Gastroesophageal sphincter (tissue), 4 donors: ENCODE data around the gene SCAP. TPM values are rescaled to one million over a fixed set of nuclear protein-coding genes. Genes with fewer than 3 reads are reported as not detected.

Experiments used
- ATAC-seq: fragments of 150-250 bp; one replicate; pipeline ENCODE4 v1.9.1; 2016; ENCODE audit warnings: mild to moderate bottlenecking, moderate library complexity
- H3K27ac ChIP-seq, 4 donors: fragments of 200-600 bp; sonication (generic) in 3 of 4; 1 replicate in 3 of 4; 2 replicates in 1 of 4; pipeline ENCODE4 v1.5.1; 2016 to 2019
- H3K27me3 ChIP-seq: fragments of 200-600 bp; sonication (generic); one replicate; pipeline ENCODE4 v1.5.1; 2019
- H3K36me3 ChIP-seq, 2 donors: fragments of 200-600 bp; sonication (generic); one replicate each; pipeline ENCODE4 v1.5.1; 2019; ENCODE audit warnings: control low read depth in 1 of 2
- H3K4me1 ChIP-seq, 3 donors: fragments of 200-600 bp; sonication (generic); 1 replicate in 2 of 3; 2 replicates in 1 of 3; pipeline ENCODE4 v1.5.1; 2016 to 2019; ENCODE audit warnings: control low read depth in 2 of 3
- H3K4me3 ChIP-seq, 2 donors: fragments of 200-600 bp; sonication (generic); one replicate each; pipeline ENCODE4 v1.5.1; 2019; ENCODE audit warnings: mild to moderate bottlenecking in 1 of 2, moderate library complexity in 1 of 2
- H3K9me3 ChIP-seq, 3 donors: fragments of 200-600 bp; sonication (generic); one replicate each; pipeline ENCODE4 v1.5.1; 2017 to 2019; ENCODE audit warnings: control low read depth in 2 of 3
- CTCF ChIP-seq, 4 experiments: fragments of 200-600 bp in 2 of 4; fragments of 450-650 bp in 2 of 4; sonication (generic) in 1 of 4; IDR thresholded peaks; one replicate each; pipeline ENCODE4 v1.5.1; 2017 to 2019; ENCODE audit warnings: antibody characterized with exemption in 4 of 4, mild to moderate bottlenecking in 2 of 4, moderate library complexity in 2 of 4
- EP300 ChIP-seq: sonication (generic); formaldehyde crosslinking; IDR thresholded peaks from one replicate; pipeline ENCODE4 v1.6.1; 2017; ENCODE audit warnings: antibody characterized with exemption, mild to moderate bottlenecking
- POLR2A ChIP-seq, 2 donors: fragments of 450-650 bp; IDR thresholded peaks; one replicate each; pipeline ENCODE4 v1.6.1; 2017; ENCODE audit warnings: antibody characterized with exemption in 2 of 2, mild to moderate bottlenecking in 2 of 2, moderate library complexity in 1 of 2
- POLR2AphosphoS5 ChIP-seq: sonication (generic); formaldehyde crosslinking; IDR thresholded peaks from one replicate; pipeline ENCODE4 v1.6.1; 2017; ENCODE audit warnings: antibody characterized with exemption
- WGBS, 2 donors: methylation state at CpG; one replicate each; pipeline ENCODE4 v1.1.5; 2018; ENCODE audit warnings: low coverage in 1 of 2; 5-methylcytosine and 5-hydroxymethylcytosine counted together
- total RNA-seq, 4 donors: library from RNA; depleted of rRNA; stranded (reverse); fragments of >200 nt; gene quantifications; one replicate each; pipeline ENCODE4 v1.1.0, GENCODE V29; 2016

Gene SCAP
- total RNA-seq, 4 donors from 2014 or later, result 58.8 to 93.5 (median 71.5) TPM

GRCh38 chr3:47407896-47408838 is 67.6 kb downstream of the SCAP start:
- no peak for ATAC-seq
- Histone ChIP-seq H3K4me1 (peaks cover 6 to 27% (median 16%) of the 10 kb centered on the region in 3 donors), H3K27me3 (no peaks in the 10 kb centered on the region), H3K9me3 (no peaks in the 10 kb centered on the region), H3K4me3 (no peak overlapping the region), H3K36me3 (peaks cover 0 to 76% of the 10 kb centered on the region in 2 donors), H3K27ac (no peak overlapping the region)
- WGBS, 2 donors, result 57% methylated on average over 1 of the region's 18 CpGs; no CpG with 5 or more reads in 1 of the 2 donors
- no peak for TF ChIP-seq CTCF (IDR thresholded peaks at IDR 0.05)
- no peak for TF ChIP-seq POLR2A (IDR thresholded peaks at IDR 0.05)
- no peak for TF ChIP-seq EP300
- no peak for TF ChIP-seq POLR2AphosphoS5

GRCh38 chr3:47407237-47407636 is 68.5 kb downstream of the SCAP start:
- Histone ChIP-seq H3K36me3 (peaks cover 0 to 74% of the 10 kb centered on the region in 2 donors), H3K27ac (no peak overlapping the region), H3K9me3 (no peaks in the 10 kb centered on the region), H3K4me1 (peaks cover 6 to 27% (median 16%) of the 10 kb centered on the region in 3 donors), H3K4me3 (no peak overlapping the region), H3K27me3 (no peaks in the 10 kb centered on the region)
- WGBS, 2 donors, result 100% methylated on average over 3 of the region's 7 CpGs; no CpG with 5 or more reads in 1 of the 2 donors
- TF ChIP-seq POLR2A (IDR thresholded peaks at IDR 0.05) (no peak), POLR2AphosphoS5 (no peak), EP300 (no peak), CTCF (IDR thresholded peaks at IDR 0.05) (no peak)
- no peak for ATAC-seq

GRCh38 chr3:47406762-47407149 is 69.0 kb downstream of the SCAP start:
- Histone ChIP-seq H3K9me3 (no peaks in the 10 kb centered on the region), H3K27me3 (no peaks in the 10 kb centered on the region), H3K4me1 (peaks cover 6 to 27% (median 16%) of the 10 kb centered on the region in 3 donors), H3K4me3 (no peak overlapping the region), H3K27ac (peak overlapping the region in 1 of 4 donors; percentile 10), H3K36me3 (peaks cover 0 to 74% of the 10 kb centered on the region in 2 donors)
- ATAC-seq, result no peak
- no CpG with 5 or more reads among the region's 9 CpGs for WGBS, 2 donors
- no peak for TF ChIP-seq POLR2AphosphoS5
- no peak for TF ChIP-seq EP300
- no peak for TF ChIP-seq POLR2A (IDR thresholded peaks at IDR 0.05)
- no peak for TF ChIP-seq CTCF (IDR thresholded peaks at IDR 0.05)

GRCh38 chr3:47405820-47406761 is 69.7 kb downstream of the SCAP start:
- H3K27ac ChIP-seq, result peak overlapping the region; percentile 8 to 85 (median 76)
- H3K4me1 ChIP-seq, result peaks cover 6 to 27% (median 16%) of the 10 kb centered on the region in 3 donors
- no peaks in the 10 kb centered on the region for H3K9me3 ChIP-seq
- TF ChIP-seq EP300, result no peak
- no peak for TF ChIP-seq POLR2A (IDR thresholded peaks at IDR 0.05)
- no peak for TF ChIP-seq CTCF (IDR thresholded peaks at IDR 0.05)
- TF ChIP-seq POLR2AphosphoS5, result no peak
- H3K27me3 ChIP-seq, result no peaks in the 10 kb centered on the region
- peaks cover 0 to 72% of the 10 kb centered on the region in 2 donors for H3K36me3 ChIP-seq
- H3K4me3 ChIP-seq, result no peak overlapping the region
- WGBS, 2 donors, result 80 to 93% methylated on average over 3 to 8 of the region's 31 CpGs
- no peak for ATAC-seq
